Suppressor macrophage (primary cell): Measurements from ENCODE around the gene POT1.
A peak's percentile ranks its signal among the peaks of the same experiment; 100 is the strongest.
"Not testable (repeated sequence)": the region's sequence is repeated elsewhere in the genome, so short reads cannot be mapped to it uniquely, and the experiment has no call there.

ENCODE experiments used
- DNase-seq, 4 experiments: peaks; one replicate each; pipeline ENCODE4 v3.0.0-alpha.2; 2020 to 2022
- total RNA-seq, 17 experiments: gene quantifications; one replicate each; lab custom pipeline; 2026; ENCODE audit warnings: mixed read lengths in 6 of 17, inconsistent platforms in 3 of 17; lab: John Stamatoyannopoulos, UW

POT1 gene
- 6.8 to 40.3 (median 21.4) reads per million in 17 experiments for total RNA-seq

DNA sequence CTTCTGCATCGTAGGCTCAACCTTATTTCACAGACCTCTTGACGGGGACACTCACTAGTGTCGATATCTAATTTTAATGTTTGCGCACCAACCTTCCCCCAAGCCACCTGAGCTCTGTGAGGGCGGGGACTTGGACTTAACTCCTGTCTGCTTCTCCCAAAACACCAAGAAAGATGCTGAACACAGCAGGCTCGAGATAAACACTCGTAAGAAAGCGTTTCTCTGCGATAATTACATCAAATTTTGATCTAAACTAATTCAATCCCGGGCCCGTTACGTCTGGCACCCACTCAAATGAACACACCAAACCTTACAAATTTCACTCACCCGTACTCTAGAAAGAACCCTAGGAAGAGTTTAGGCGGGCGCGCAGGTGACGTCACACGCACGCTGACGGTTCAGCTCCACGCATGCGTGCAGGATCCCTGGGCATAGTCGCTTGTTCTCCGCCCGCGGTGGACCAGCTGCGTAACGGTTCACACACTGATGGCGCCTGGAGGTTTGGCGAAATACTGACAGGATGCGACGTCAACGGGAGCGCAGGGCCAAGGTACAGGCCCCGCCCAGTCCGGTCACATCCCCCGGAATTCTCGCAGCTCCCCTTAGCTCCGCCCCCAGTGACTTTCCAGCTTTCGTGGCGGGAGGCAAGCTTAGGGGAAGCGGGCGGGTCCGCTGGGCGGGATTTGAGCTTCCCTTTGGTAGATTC, at the start of gene POT1:
Gene POT1 (minus strand): TSS at position 359 of the 706 bp plus-strand sequence. CDS start 32,652 bp downstream, outside the sequence.
- DNase-seq = peak; percentile 99 to 100 (median 100)

DNA sequence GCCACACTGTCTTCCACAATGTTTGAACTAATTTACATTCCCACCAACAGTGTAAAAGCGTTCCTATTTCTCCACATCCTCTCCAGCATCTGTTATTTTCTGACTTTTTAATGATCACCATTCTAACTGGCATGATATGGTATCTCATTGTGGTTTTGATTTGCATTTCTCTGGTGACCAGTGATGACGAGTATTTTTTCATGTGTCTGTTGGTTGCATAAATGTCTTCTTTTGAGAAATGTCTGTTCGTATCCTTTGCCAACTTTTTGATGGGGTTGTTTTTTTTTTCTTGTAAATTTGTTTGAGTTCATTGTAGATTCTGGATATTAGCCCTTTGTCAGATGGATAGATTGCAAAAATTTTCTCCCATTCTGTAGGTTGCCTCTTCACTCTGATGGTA, 45.5 kb upstream of the POT1 start:
- not testable (repeated sequence) for DNase-seq

- DNase-seq = no peak
Measured at GRCh38 chr7:124965553-124965952, 35.9 kb upstream of the POT1 start.

- DNase-seq = no peak
Measured at GRCh38 chr7:124959676-124960075, 30.1 kb upstream of the POT1 start.

- not testable (repeated sequence) for DNase-seq
Measured at GRCh38 chr7:124957952-124958351, 28.3 kb upstream of the POT1 start.

- DNase-seq = no peak
Measured at GRCh38 chr7:124956160-124956559, 26.5 kb upstream of the POT1 start.

DNA sequence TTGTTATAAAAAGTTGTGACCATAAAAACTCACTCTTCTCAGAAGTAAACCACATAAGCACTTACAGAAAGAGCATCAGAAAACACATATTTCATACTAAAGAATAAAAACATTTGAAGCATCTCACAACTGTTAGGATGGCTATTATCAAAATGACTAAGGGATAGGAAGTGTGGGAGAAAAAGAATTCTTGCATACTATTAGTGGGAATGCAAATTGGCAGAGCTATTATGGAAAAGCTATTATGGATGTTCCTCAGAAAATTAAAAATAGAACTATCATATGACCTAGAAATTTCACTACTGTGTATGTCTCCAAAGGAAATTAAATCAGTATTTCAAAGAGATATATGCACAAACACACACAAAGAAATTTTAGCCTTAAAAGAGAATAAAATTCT, 25.2 kb upstream of the POT1 start:
- no peak for DNase-seq

- no peak for DNase-seq
Measured at GRCh38 chr7:124945680-124946079, 16.1 kb upstream of the POT1 start.

GRCh38 chr7:124943472-124943871, 13.8 kb upstream of the POT1 start:
- no peak for DNase-seq

DNA sequence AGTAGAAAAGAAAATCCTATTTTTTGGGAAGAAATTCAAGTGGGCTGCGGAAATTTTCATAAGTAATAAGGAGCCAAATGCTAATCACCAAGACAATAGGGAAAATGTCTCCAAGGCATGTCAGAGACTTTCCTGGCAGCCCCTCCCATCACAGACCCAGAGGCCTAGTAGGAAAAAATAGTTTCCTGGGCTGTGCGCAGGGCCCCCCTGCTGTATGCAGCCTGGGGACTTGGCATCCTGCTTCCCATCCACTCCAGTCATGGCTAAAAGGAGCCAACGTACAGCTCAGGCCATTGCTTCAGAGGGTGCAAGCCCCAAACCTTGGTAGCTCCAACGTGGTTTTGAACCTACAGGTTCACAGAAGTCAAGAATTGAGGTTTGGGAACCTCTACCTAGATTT, 12.8 kb upstream of the POT1 start:
- no peak for DNase-seq

- DNase-seq = no peak
Measured at GRCh38 chr7:124940306-124940705, 10.7 kb upstream of the POT1 start.

GRCh38 chr7:124938128-124938527, 8.5 kb upstream of the POT1 start:
- no peak for DNase-seq

DNA sequence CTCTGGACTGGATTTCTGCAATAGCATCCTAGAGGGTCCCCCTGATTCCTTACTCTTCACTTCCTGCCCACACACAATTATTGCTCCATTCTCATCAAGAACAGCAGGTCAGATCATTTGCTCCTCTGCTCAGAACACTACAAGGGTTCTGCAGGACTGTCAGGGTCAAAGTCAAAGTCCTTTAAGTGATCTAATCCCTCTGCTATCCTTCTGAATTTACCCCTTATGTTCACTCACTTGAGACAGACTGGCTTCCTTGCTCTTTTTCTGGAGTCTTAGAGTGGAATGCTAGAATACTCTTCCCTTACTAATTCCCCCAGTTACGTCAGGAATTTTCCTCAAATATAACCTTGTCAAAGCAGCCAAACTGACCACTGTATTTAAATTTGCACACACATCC, 7.5 kb upstream of the POT1 start:
- DNase-seq = no peak

- peak in 2 of 4 experiments; percentile 1 to 43 for DNase-seq
Measured at GRCh38 chr7:124934841-124935240, 5.2 kb upstream of the POT1 start.

GRCh38 chr7:124930655-124931597, 1.3 kb upstream of the POT1 start:
- peak in 2 of 4 experiments; percentile 7 to 56 for DNase-seq

- DNase-seq = no peak
Measured at GRCh38 chr7:124930173-124930623, 573 bp upstream of the POT1 start.

GRCh38 chr7:124924906-124925305, 4.7 kb downstream of the POT1 start:
- no peak for DNase-seq

DNA sequence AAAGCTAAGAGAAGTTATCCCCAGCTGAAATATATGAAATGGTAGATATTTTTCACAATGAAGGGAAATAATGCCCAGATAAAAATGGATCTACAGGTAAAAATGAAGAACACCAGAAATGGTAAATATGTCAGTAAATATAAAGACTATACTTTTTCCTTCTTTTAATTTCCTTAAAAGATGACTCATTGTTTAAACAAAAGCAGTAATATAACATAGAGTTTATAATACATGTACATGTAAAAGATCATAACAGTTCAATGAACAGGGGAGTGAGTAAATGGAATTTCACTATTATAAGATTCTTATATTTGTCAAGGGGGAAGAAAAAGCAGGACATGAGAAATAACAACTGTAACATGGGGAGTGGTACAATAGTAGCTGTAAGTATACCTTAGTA, 7.4 kb downstream of the POT1 start:
- no peak for DNase-seq

- no peak for DNase-seq
Measured at GRCh38 chr7:124919841-124920240, 9.8 kb downstream of the POT1 start.

GRCh38 chr7:124918662-124919061, 11.0 kb downstream of the POT1 start:
- no peak for DNase-seq

GRCh38 chr7:124915242-124915641, 14.4 kb downstream of the POT1 start:
- no peak for DNase-seq

GRCh38 chr7:124914298-124914697, 15.3 kb downstream of the POT1 start:
- DNase-seq = no peak

- DNase-seq = no peak
Measured at GRCh38 chr7:124912972-124913371, 16.7 kb downstream of the POT1 start.

DNA sequence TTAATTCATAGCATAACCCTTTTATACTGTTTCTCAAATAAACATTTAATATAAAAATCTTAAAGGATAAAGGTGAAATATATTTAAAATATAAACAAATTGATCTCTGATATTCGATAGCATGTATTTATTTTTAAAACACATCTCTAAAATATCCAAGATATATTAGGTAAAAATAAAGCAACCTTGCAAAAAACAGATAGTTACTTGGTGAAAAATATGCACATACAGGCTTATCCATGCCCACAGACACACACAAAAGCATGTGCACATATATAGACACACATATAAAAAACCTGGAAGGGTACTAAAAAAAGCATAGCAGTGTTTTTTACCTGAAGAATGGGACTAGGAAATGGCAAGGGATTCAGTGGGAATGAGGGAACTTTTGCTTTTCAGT, 19.8 kb downstream of the POT1 start:
- DNase-seq = no peak
